ENCODE data around the gene HLA-DRA.
"Not testable (repeated sequence)": the region's sequence is repeated elsewhere in the genome, so short reads cannot be mapped to it uniquely, and the experiment has no call there.

HLA-DRA gene

GRCh38 chr6:32432050-32432450 lies 7.6 kb upstream of the HLA-DRA start:
- peak in 1 of 2 donors; percentile 25 for DNase-seq

GRCh38 chr6:32433950-32434349 lies 5.7 kb upstream of the HLA-DRA start:
- not testable (repeated sequence) for DNase-seq

- DNase-seq = no peak
These were observed 3.5 kb upstream of the HLA-DRA start for GRCh38 chr6:32436186-32436585.

- peak in 1 of 2 donors; percentile 49 for DNase-seq
These were observed 2.5 kb upstream of the HLA-DRA start for GRCh38 chr6:32436995-32437836.

- no peak for DNase-seq
These were observed 548 bp upstream of the HLA-DRA start for GRCh38 chr6:32439139-32439538.

- DNase-seq = no peak
These were observed 2.6 kb downstream of the HLA-DRA start for GRCh38 chr6:32442243-32442667.

GRCh38 chr6:32442977-32443552 lies 3.4 kb downstream of the HLA-DRA start:
- no peak for DNase-seq

GRCh38 chr6:32444433-32444832 lies 4.7 kb downstream of the HLA-DRA start:
- DNase-seq = no peak

GRCh38 chr6:32445321-32445854 lies 5.7 kb downstream of the HLA-DRA start:
- no peak for DNase-seq

GRCh38 chr6:32447932-32448331 lies 8.2 kb downstream of the HLA-DRA start:
- no peak for DNase-seq

GRCh38 chr6:32449088-32449736 lies 9.5 kb downstream of the HLA-DRA start:
- no peak for DNase-seq

GRCh38 chr6:32457054-32457453 lies 17.4 kb downstream of the HLA-DRA start:
- DNase-seq = no peak

GRCh38 chr6:32459781-32460424 lies 20.2 kb downstream of the HLA-DRA start:
- no peak for DNase-seq

GRCh38 chr6:32460528-32460927 lies 20.8 kb downstream of the HLA-DRA start:
- no peak for DNase-seq

GRCh38 chr6:32461493-32461892 lies 21.8 kb downstream of the HLA-DRA start:
- no peak for DNase-seq

- no peak for DNase-seq
These were observed 22.9 kb downstream of the HLA-DRA start for GRCh38 chr6:32462609-32463008.

- not testable (repeated sequence) for DNase-seq
These were observed 28.2 kb downstream of the HLA-DRA start for GRCh38 chr6:32467743-32468503.

- no peak for DNase-seq
These were observed 33.2 kb downstream of the HLA-DRA start for GRCh38 chr6:32472781-32473375.

GRCh38 chr6:32473376-32474348 lies 34.0 kb downstream of the HLA-DRA start:
- not testable (repeated sequence) for DNase-seq

GRCh38 chr6:32475392-32476206 lies 35.9 kb downstream of the HLA-DRA start:
- DNase-seq = no peak

Measured in hippocampal formation (tissue), 2 donors.